Ecto neural progenitor cell (in vitro differentiated cells): Measurements from ENCODE around the gene PPP1R7.

Source experiments
- DNase-seq: peaks from one replicate; pipeline ENCODE4 v3.0.0-alpha.2; 2018; ENCODE audit warnings: low spot score

Gene PPP1R7

DNA sequence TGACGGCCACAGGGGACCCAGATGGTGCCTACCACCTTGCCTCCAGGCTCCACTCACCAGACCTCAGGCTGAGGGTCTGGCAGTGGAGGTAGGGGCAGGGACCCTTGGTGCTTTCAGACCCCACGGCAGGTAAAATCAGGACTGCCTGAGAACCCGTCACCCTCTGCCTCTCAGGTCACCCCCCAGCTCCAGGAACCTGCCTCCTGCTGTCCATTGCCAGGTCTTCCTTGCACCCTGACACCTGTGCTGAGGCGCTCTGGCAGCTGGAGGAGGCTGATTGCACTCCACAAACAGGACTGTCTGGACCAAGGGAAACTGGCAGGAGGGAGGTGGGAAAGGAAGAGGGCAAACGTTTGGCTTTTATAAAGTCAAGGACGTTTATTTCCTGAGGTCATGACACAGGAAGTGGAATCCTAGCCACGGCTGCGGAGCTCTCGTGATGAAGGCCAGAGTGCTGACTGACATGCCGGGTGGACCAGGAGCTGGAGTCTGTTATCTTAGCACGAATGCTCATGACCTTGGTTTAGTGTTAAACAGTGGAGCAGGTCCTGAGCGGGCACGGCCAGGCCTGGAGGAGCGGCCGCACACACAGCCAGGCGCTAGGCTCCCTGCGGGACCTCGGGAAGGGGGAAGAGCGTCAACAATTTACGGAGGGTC lies 78.7 kb downstream of the PPP1R7 start:
- DNase-seq = no peak

DNA sequence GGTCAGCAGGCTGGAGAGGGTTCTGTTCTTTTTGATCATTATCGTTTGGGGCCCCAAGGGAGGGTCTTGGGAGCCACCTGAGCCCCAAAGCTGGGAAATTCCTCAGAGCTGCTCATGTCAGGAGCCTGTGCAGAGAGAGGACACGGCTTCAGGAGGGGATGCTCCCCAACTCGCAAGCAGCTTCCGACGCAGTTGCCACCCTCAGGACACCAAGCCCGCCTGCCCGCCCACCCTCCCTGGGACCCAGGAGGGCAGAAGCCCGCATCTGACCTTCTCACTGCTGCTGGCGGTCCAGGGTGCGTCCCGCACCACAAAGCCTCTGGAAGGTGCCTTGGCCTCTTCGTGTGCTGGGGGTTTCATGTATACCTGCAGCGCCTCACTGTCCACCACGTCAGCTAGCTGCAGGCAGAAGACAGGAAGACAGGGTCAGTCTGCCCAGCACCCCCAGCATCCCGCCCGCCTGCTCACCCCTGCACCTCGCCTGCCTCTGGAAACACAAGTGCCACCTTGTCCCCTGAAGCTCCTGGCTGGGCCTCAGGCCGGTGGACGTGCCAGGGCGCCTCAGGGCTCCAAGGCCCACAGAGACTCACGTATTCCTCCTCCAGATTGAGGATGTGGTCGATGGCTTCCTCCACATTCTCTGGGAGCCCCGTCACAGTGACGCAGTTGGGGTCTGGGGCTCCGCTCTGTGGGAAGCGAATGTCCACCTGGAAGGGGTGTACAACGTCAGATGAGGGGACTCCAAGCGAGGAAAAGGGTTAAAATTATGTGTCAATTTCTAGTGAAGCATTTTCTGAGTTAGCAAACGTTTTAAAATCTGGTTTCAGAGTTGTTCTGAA lies 79.5 kb downstream of the PPP1R7 start:
- no peak for DNase-seq

DNA sequence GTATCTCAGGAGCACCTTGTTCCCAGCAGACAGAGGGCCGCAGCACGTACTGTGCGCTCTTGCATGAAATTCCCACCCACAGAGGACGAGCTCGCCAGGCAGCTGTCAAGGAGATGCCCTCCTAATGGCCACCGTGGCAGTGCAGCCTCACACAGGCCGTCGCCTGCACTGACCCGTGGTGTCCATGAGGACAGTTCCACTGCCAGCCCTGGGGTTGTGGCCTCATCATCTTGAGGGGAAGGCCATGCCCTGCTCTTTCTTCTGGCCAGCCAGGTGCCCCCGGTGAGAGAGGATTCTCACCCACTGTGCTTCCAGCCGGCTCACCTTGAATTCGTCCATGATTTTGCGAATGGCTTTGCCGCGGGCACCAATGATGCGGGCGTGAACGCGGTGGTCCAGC lies 80.2 kb downstream of the PPP1R7 start:
- DNase-seq = no peak

DNA sequence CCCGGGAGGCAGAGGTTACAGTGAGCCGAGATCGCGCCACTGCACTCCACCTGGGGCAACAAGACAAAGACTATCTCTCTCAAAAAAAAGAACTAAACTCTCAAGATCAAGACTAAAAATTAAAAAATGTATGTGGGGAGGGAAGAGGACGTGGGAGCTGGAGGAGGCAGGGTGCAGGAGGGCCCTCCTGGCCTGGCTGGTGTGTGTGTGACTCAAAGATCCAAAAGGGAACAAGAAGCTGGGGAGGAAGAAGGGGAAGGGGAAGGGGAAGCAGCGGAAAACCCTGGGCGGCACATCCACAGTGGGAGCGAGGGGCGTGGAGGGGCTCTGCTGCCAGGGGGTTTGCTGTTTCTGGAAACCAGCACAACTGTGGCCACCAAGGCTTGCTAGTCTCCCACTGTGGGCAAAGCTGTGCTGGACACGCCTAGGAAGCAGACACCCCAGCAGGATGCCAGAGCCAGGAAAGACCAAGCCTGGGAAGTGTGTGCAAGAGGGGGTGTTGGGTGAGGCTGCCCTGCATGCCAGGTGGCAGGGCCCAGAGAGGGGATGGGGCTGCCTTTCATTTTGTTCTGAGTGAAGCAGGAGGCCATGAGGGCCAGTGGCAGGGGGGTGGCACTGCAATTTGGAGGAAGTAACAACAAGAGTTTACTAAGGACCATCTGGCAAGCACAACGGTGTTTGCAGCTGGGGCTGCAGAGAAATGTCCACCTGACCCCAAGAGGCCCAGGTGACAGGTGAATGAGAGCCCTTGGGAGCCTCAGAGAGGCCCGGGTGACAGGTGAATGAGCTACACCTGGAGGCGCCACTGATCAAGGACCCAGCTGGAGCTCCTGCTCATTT lies 82.7 kb downstream of the PPP1R7 start:
- no peak for DNase-seq
